IPS-18a (cell line): Measurements from ENCODE around the gene PERCC1.
"Not testable (repeated sequence)": the region's sequence is repeated elsewhere in the genome, so short reads cannot be mapped to it uniquely, and the experiment has no call there.

Source experiments
- H3K27ac ChIP-seq: one replicate; pipeline ENCODE4 v1.5.1; 2013; ENCODE audit warnings: low read length
- H3K27me3 ChIP-seq: one replicate; pipeline ENCODE4 v1.6.1; 2013; ENCODE audit warnings: mild to moderate bottlenecking, low read length; ENCODE audit not compliant: control insufficient read depth, insufficient read depth
- H3K36me3 ChIP-seq: one replicate; pipeline ENCODE4 v1.6.1; 2013; ENCODE audit warnings: low read depth, low read length; ENCODE audit not compliant: control insufficient read depth
- H3K4me1 ChIP-seq: one replicate; pipeline ENCODE4 v1.6.1; 2013; ENCODE audit warnings: low read depth, low read length; ENCODE audit not compliant: control insufficient read depth
- H3K4me3 ChIP-seq: one replicate; pipeline ENCODE4 v1.5.1; 2013; ENCODE audit warnings: low read length
- H3K9ac ChIP-seq: one replicate; pipeline ENCODE4 v1.6.1; 2013; ENCODE audit warnings: mild to moderate bottlenecking, low read length, moderate library complexity
- H3K9me3 ChIP-seq: one replicate; pipeline ENCODE4 v1.6.1; 2013; ENCODE audit warnings: low read depth, low read length; ENCODE audit not compliant: control insufficient read depth

The PERCC1 gene

GRCh38 chr16:1478937-1479336 lies 48.1 kb downstream of the PERCC1 start:
- not testable (repeated sequence) for H3K27ac ChIP-seq, H3K9ac ChIP-seq, H3K36me3 ChIP-seq, H3K9me3 ChIP-seq, H3K4me3 ChIP-seq, H3K4me1 ChIP-seq
- H3K27me3 ChIP-seq, result peaks cover 20% of the 10 kb centered on the region

GRCh38 chr16:1481906-1482835 lies 51.3 kb downstream of the PERCC1 start:
- Histone ChIP-seq H3K27me3 (peaks cover 11% of the 10 kb centered on the region), H3K27ac (no peak overlapping the region), H3K4me1 (no peaks in the 10 kb centered on the region), H3K36me3 (no peaks in the 10 kb centered on the region), H3K9me3 (no peaks in the 10 kb centered on the region), H3K4me3 (no peak overlapping the region), H3K9ac (no peak overlapping the region)
